ENCODE results near the gene CBLN3.
"Not testable (repeated sequence)": the region's sequence is repeated elsewhere in the genome, so short reads cannot be mapped to it uniquely, and the experiment has no call there.

CBLN3 gene
- total RNA-seq = 2.4 to 7.5 (median 5.9) reads per million in 4 donors

GRCh38 chr14:24429395-24430142 lies at the start of gene CBLN3, which contains the start of gene KHNYN:
Gene CBLN3 (minus strand): TSS chr14:24429668. CDS start chr14:24429054, 614 bp downstream.
Gene KHNYN (plus strand): TSS chr14:24429954. CDS start chr14:24430731, 777 bp downstream.
- DNase-seq = peak; percentile 74 to 92 (median 81)

- DNase-seq = no peak
These were observed 45.8 kb upstream of the CBLN3 start for GRCh38 chr14:24475261-24475660.

GRCh38 chr14:24473211-24473610 lies 43.7 kb upstream of the CBLN3 start:
- no peak for DNase-seq

GRCh38 chr14:24470450-24470849 lies 41.0 kb upstream of the CBLN3 start:
- not testable (repeated sequence) for DNase-seq

GRCh38 chr14:24465805-24466204 lies 36.3 kb upstream of the CBLN3 start:
- no peak for DNase-seq

GRCh38 chr14:24465368-24465767 lies 35.9 kb upstream of the CBLN3 start:
- no peak for DNase-seq

GRCh38 chr14:24463884-24464785 lies 34.7 kb upstream of the CBLN3 start:
- DNase-seq = no peak

GRCh38 chr14:24463017-24463883 lies 33.8 kb upstream of the CBLN3 start:
- DNase-seq = no peak

- DNase-seq = no peak
These were observed 31.9 kb upstream of the CBLN3 start for GRCh38 chr14:24461336-24461735.

GRCh38 chr14:24459331-24459730 lies 29.9 kb upstream of the CBLN3 start:
- no peak for DNase-seq

- no peak for DNase-seq
These were observed 29.3 kb upstream of the CBLN3 start for GRCh38 chr14:24458736-24459135.

- no peak for DNase-seq
These were observed 27.5 kb upstream of the CBLN3 start for GRCh38 chr14:24456980-24457379.

GRCh38 chr14:24450828-24451227 lies 21.4 kb upstream of the CBLN3 start:
- DNase-seq = not testable (repeated sequence)

- DNase-seq = no peak
These were observed 13.7 kb upstream of the CBLN3 start for GRCh38 chr14:24443053-24443665.

GRCh38 chr14:24442240-24443052 lies 13.0 kb upstream of the CBLN3 start, which contains the start of gene SDR39U1:
Gene SDR39U1 (minus strand): TSS chr14:24442776. CDS start chr14:24442769, 7 bp downstream.
- peak; percentile 94 to 99 (median 96) for DNase-seq

- DNase-seq = no peak
These were observed 12.4 kb upstream of the CBLN3 start for GRCh38 chr14:24441904-24442239.

- no peak for DNase-seq
These were observed 12.0 kb upstream of the CBLN3 start for GRCh38 chr14:24441485-24441884.

- DNase-seq = no peak
These were observed 11.3 kb upstream of the CBLN3 start for GRCh38 chr14:24440606-24441399.

- DNase-seq = no peak
These were observed 10.6 kb upstream of the CBLN3 start for GRCh38 chr14:24439830-24440605.

GRCh38 chr14:24439257-24439656 lies 9.8 kb upstream of the CBLN3 start:
- DNase-seq = no peak

All from T-helper 1 cell (primary cell).